Activated T-cell treated with anti-CD3 and anti-CD28 coated beads for 1 hour (primary cell): ENCODE measurements around the gene PIAS1.
"Not testable (repeated sequence)": the region's sequence is repeated elsewhere in the genome, so short reads cannot be mapped to it uniquely, and the experiment has no call there.

Experiments used
- DNase-seq: peaks from one replicate; pipeline ENCODE4 v3.0.0-alpha.2; 2020; ENCODE audit warnings: low read depth

PIAS1 gene

GRCh38 chr15:68053701-68054627, at the start of gene PIAS1:
Gene PIAS1, plus strand, starts transcription at chr15:68054315. Its CDS starts 12 bp downstream, at chr15:68054327.
- peak; percentile 91 for DNase-seq

- DNase-seq, result not testable (repeated sequence)
Observed at GRCh38 chr15:68007642-68008041, 46.5 kb upstream of the PIAS1 start.

- DNase-seq, result no peak
Observed at GRCh38 chr15:68010361-68011153, 43.6 kb upstream of the PIAS1 start.

GRCh38 chr15:68012911-68013310, 41.2 kb upstream of the PIAS1 start:
- no peak for DNase-seq

- DNase-seq, result no peak
Observed at GRCh38 chr15:68014219-68014618, 39.9 kb upstream of the PIAS1 start.

GRCh38 chr15:68015244-68015643, 38.9 kb upstream of the PIAS1 start:
- DNase-seq, result no peak

- DNase-seq, result no peak
Observed at GRCh38 chr15:68017201-68017600, 36.9 kb upstream of the PIAS1 start.

- no peak for DNase-seq
Observed at GRCh38 chr15:68018797-68019444, 35.2 kb upstream of the PIAS1 start.

GRCh38 chr15:68019814-68020525, 34.1 kb upstream of the PIAS1 start:
- DNase-seq, result no peak

- DNase-seq, result no peak
Observed at GRCh38 chr15:68020685-68021084, 33.4 kb upstream of the PIAS1 start.

- no peak for DNase-seq
Observed at GRCh38 chr15:68022061-68022460, 32.1 kb upstream of the PIAS1 start.

- DNase-seq, result no peak
Observed at GRCh38 chr15:68023307-68024101, 30.6 kb upstream of the PIAS1 start.

GRCh38 chr15:68025835-68026424, 28.2 kb upstream of the PIAS1 start:
- no peak for DNase-seq

- DNase-seq, result no peak
Observed at GRCh38 chr15:68027388-68027787, 26.7 kb upstream of the PIAS1 start.

- DNase-seq, result no peak
Observed at GRCh38 chr15:68028137-68028887, 25.8 kb upstream of the PIAS1 start.

- DNase-seq, result no peak
Observed at GRCh38 chr15:68028888-68029207, 25.3 kb upstream of the PIAS1 start.

- no peak for DNase-seq
Observed at GRCh38 chr15:68029959-68030358, 24.2 kb upstream of the PIAS1 start.

- DNase-seq, result no peak
Observed at GRCh38 chr15:68031404-68031803, 22.7 kb upstream of the PIAS1 start.

GRCh38 chr15:68032672-68033071, 21.4 kb upstream of the PIAS1 start:
- no peak for DNase-seq

GRCh38 chr15:68034081-68034480, 20.0 kb upstream of the PIAS1 start:
- no peak for DNase-seq
